Natural killer cell treated with Interleukin-12 subunit alpha and Interleukin-12 subunit beta and Interleukin-15 and Interleukin-18, amount 100 ng/mL, for 72 hours (primary cell): ENCODE results near the gene NCK2. TPM values are rescaled to one million over a fixed set of nuclear protein-coding genes. Genes with fewer than 3 reads are reported as not detected.

ENCODE experiments used
- ATAC-seq, 2 donors: fragments of 150-1000 bp; cut with Tn5 transposase in 1 of 2; sonication (Bioruptor Pico), chemical (Tn5 transposase) in 1 of 2; 2 replicates each; pipeline ENCODE4 v1.10.0; 2021
- DNase-seq: peaks from one replicate; pipeline ENCODE4 v3.0.0; 2022; ENCODE audit warnings: low spot score
- H3K27ac Mint-ChIP-seq, 2 donors: 1 replicate in 1 of 2; 2 replicates in 1 of 2; pipeline ENCODE4 v1.8.0; 2022; ENCODE audit warnings: mixed read lengths in 2 of 2, mild to moderate bottlenecking in 1 of 2, moderate library complexity in 1 of 2
- H3K27me3 Mint-ChIP-seq, 2 donors: 1 replicate in 1 of 2; 2 replicates in 1 of 2; pipeline ENCODE4 v1.8.0; 2022; ENCODE audit warnings: mixed read lengths in 2 of 2
- H3K36me3 Mint-ChIP-seq: one replicate; pipeline ENCODE4 v1.8.0; 2022; ENCODE audit warnings: mixed read lengths
- H3K4me1 Mint-ChIP-seq, 2 donors: 1 replicate in 1 of 2; 2 replicates in 1 of 2; pipeline ENCODE4 v1.8.0; 2022; ENCODE audit warnings: low read depth in 2 of 2, mixed read lengths in 2 of 2, mild to moderate bottlenecking in 1 of 2
- H3K4me3 Mint-ChIP-seq: one replicate; pipeline ENCODE4 v1.8.0; 2022; ENCODE audit warnings: mixed read lengths
- H3K9me3 Mint-ChIP-seq: 2 replicates; pipeline ENCODE4 v1.8.0; 2022; ENCODE audit warnings: mixed read lengths
- total RNA-seq, 2 donors: library from RNA; stranded (reverse); gene quantifications; one replicate each; pipeline ENCODE4 v1.2.3, GENCODE V29; 2022

NCK2 gene
- total RNA-seq, 2 donors from 2014 or later = 44.7 to 47.4 TPM

DNA sequence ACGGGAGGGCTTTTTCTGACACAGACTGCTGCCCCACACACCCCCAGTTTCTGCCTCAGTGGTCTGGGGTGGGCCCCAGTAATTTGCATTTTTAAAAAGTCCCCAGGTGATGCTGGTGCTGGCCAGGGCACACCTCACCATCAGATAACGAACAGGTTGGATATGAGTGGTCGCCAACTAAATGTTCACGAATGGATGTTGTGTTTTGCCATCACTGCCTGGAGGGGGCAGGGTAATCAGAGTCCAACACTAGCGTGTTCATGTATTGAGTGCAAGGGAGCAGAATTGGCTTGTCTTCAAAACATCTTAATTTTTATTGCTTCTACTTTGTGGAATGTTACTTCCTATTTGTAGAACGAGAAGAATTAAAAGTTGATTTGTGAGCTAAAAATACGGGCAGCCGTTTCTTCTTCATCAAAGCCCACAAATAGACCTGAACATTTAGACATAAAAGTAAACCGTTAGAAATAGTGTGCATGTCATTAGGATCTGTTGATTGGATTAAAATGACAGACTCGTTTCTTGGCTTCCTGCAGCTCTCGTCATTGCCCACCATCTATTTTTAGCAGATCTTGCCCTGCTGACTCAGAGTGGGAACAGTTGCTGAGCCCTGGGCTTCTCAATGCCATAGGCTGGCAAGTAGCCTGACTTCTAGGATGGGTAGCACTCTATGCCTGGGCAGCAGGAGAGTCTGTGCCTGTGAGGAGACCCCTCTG lies 45.2 kb downstream of the NCK2 start:
- peak; percentile 89 to 91 for ATAC-seq
- Mint-ChIP-seq H3K27ac (peak overlapping the region; percentile 91), H3K36me3 (no peaks in the 10 kb centered on the region)

DNA sequence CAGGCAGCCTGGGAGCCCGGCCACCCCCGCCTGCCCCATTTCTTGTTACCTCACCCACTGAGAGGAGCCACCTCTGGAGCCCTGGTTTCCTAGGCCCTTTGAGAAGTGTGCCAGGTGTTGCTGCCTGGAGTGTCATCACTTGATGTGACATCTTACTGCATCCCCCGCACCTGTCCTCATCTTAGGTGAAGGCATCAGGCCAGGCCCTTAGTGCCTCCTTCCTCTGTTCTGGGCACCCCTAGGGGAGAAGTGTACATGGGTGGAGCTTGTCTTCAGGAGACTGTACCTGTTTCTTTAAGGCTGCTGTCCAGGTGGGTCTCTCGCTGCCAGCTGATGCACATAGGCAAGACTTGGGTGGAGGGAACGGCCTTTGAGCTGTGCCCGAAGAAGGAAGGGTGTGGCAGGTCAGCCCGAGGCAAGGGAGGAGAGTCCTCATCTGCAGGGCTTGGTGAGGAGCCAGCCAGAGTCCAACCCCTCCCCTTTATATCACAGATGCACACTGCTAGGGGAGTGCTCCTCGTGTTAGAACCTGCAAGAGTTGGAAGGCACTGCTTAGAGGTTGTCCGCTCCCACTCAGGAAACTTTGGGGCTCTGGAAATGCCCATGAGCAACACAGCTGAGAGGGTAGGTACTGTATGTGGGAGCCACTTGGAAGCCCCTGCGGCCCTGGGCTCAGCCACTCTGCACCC lies 45.9 kb downstream of the NCK2 start:
- H3K4me3 Mint-ChIP-seq = peak overlapping the region; percentile 76
- no peaks in the 10 kb centered on the region for H3K27me3 Mint-ChIP-seq
- no peak for DNase-seq
- H3K27ac Mint-ChIP-seq = peak overlapping the region; percentile 91
- no peaks in the 10 kb centered on the region for H3K36me3 Mint-ChIP-seq
- H3K4me1 Mint-ChIP-seq = peaks cover 58 to 81% of the 10 kb centered on the region in 2 donors
- ATAC-seq = peak in 1 of 2 donors; percentile 19
- H3K9me3 Mint-ChIP-seq = no peaks in the 10 kb centered on the region

More for the DNA sequence above, 45.2 kb downstream of the NCK2 start:
- DNase-seq = peak; percentile 70
- Mint-ChIP-seq H3K4me1 (peaks cover 55 to 75% of the 10 kb centered on the region in 2 donors), H3K9me3 (no peaks in the 10 kb centered on the region), H3K4me3 (peak overlapping the region; percentile 76), H3K27me3 (no peaks in the 10 kb centered on the region)

DNA sequence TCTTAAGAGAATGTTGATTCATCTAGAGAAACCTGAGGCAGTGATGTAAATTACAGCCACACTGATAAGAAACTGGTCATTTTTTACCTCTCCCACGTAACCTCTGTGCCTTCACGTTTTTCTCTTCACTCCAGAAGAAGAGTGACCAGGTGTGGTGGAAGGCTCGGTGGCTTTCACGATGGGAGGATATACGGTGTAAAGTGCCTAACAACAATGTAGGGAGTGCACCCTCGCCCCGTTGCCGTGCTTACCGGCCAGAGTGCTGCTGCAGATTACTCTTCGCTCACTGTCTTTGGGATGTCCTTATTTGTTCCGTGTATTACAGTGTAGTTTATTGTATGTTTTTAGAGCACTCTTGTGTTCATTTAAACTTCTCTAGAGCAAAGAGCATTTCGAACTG lies 46.5 kb downstream of the NCK2 start:
- Mint-ChIP-seq H3K4me1 (peaks cover 59 to 81% of the 10 kb centered on the region in 2 donors), H3K9me3 (no peaks in the 10 kb centered on the region), H3K4me3 (peak overlapping the region; percentile 76), H3K27ac (peak overlapping the region; percentile 91), H3K36me3 (no peaks in the 10 kb centered on the region), H3K27me3 (no peaks in the 10 kb centered on the region)
- no peak for ATAC-seq
- DNase-seq = no peak

DNA sequence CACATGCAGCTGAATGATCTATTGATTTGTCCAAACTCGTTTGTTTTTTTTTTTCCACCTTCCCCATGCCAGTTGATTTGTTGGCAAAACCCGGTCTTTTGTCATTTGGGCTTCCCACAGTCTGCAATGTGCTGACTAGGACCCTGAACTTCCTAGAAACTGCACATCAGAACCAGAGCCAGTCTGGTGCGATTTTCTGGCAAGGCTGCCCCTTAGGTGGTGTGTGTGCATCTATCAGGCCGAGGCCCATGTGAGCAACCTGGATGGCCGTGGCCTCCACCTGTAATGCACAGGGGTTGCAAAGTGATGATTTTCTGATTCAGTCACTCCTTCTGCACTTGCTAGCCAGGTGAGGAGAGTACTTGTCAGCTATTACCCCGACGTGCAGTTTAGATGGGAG lies 47.8 kb downstream of the NCK2 start:
- no peaks in the 10 kb centered on the region for H3K36me3 Mint-ChIP-seq
- peak overlapping the region; percentile 39 to 91 for H3K27ac Mint-ChIP-seq
- no peaks in the 10 kb centered on the region for H3K27me3 Mint-ChIP-seq
- no peaks in the 10 kb centered on the region for H3K9me3 Mint-ChIP-seq
- H3K4me3 Mint-ChIP-seq = no peak overlapping the region
- peaks cover 59 to 83% of the 10 kb centered on the region in 2 donors for H3K4me1 Mint-ChIP-seq
- DNase-seq (no peak), ATAC-seq (no peak)

DNA sequence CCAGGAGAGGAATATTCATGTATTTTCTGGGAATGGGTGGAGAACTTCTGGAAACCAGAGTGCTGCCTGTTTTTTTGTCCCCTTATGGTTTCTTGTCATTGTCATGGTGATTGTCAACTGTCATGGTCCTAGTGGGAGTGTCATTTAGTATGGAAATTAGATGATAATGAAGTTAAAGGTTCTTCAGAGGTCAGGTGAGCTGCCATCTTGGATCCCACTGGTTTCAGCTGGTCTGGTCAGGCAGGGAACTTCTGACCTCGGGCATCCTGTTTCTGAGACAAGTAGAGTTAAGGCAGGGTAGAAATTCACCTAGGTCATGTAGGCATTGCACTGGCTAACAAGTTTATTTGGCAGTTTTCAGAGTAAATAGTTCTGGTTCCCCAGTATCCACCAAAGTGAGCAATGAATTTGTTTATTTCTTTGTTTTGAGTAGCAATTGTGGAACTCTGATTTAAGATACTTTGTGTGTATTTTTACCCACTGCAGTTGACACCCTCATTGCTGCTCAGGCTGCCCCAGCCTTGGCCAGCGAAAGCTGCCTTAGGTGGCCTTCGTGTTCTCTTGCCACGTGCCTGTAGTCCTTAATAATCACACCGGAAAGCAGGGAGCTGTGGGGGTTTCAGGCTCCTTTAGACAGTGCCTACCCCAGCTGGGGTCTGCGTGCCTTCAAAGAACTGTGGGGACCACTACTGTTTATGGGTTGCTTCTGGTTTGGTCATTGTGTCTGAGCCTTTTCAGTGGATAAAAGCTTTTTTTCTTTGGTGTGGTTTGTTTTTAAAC lies 48.7 kb downstream of the NCK2 start:
- H3K36me3 Mint-ChIP-seq = no peaks in the 10 kb centered on the region
- ATAC-seq = no peak

DNA sequence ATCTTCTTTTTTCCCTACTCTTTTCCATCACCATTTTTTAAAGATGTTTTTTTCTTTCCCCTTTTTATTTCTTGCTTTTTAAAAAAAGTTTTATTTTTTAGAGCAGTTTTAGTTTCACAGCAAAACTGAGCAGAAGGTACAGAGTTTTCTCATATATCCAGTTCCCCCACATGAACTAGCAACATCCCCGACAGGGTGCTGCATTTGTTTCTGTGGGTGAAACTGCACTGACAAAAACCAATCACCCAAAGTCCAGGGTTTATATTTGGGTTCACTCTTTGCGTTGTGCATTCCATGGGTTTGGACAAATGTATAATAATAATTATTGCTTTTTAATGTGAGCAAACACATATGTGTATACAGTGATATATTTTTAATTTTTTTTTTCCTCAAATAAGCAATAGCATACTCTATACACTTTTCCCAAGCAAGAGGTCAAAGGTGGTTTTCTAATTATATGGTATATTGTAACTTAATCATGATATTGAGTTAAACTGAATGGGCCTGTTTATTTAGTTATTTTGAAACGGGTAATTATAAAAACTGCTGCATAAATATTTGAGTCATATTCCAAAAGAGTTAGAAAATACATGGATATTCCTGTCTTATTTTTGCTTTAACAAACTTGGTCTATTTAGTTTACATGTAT lies 50.3 kb downstream of the NCK2 start:
- Mint-ChIP-seq H3K27ac (peak overlapping the region; percentile 95 to 98), H3K4me3 (peak overlapping the region; percentile 87), H3K36me3 (no peaks in the 10 kb centered on the region), H3K4me1 (peaks cover 68 to 85% of the 10 kb centered on the region in 2 donors), H3K9me3 (no peaks in the 10 kb centered on the region), H3K27me3 (no peaks in the 10 kb centered on the region)
- no peak for DNase-seq
- no peak for ATAC-seq

More for the DNA sequence above, 48.7 kb downstream of the NCK2 start:
- Mint-ChIP-seq H3K27me3 (no peaks in the 10 kb centered on the region), H3K4me1 (peaks cover 64 to 83% of the 10 kb centered on the region in 2 donors), H3K27ac (peak overlapping the region; percentile 39 to 91), H3K9me3 (no peaks in the 10 kb centered on the region), H3K4me3 (no peak overlapping the region)
- DNase-seq = no peak

DNA sequence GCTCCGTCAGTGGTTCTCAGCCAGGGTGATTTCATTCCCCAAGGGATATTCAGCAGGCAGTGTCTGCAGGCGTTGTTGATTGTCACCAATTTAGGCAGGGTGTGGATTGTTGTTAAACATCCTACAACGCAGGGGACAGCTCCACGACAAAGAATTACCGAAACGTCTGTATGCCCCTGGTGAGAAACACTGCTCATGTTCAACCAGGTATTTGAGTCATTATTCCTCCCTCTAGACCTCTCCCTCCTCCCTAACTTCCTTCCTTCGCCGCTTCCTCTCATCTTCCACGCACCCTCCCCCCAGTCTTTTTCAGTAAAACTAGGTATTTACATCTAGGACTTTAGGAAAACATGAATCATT lies 50.8 kb downstream of the NCK2 start:
- no peak for DNase-seq
- Mint-ChIP-seq H3K4me1 (peaks cover 68 to 85% of the 10 kb centered on the region in 2 donors), H3K36me3 (peaks cover 3% of the 10 kb centered on the region), H3K27ac (peak overlapping the region; percentile 95 to 98), H3K9me3 (peaks cover 2% of the 10 kb centered on the region), H3K4me3 (peak overlapping the region; percentile 87), H3K27me3 (no peaks in the 10 kb centered on the region)
- no peak for ATAC-seq

DNA sequence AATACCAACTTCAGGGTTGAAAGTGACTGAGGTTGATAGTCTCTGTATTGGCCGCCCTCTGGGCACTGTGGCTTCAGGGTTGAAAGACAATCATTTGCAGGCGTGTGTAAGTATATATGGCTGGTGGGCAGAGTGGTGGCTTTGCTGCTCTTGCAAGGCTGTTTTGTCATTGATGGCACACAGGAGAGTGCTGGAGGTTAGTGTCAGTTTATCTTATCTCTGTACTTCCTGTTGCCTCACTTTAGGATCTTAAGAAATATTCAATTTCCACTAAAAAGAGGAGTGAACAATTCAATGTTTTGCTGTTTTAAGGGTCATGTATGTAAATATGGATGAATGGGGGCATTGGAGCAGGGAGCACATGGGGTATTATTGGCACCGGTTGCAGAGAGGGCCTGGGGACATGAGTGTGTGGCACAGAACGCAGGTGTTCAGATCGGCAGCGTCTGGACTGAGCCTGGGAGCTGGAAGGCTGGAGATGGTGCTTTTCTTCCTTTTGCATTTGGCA lies 51.5 kb downstream of the NCK2 start:
- ATAC-seq = peak; percentile 64 to 68
- Mint-ChIP-seq H3K9me3 (peaks cover 3% of the 10 kb centered on the region), H3K4me3 (peak overlapping the region; percentile 87), H3K27me3 (no peaks in the 10 kb centered on the region), H3K36me3 (peaks cover 5% of the 10 kb centered on the region), H3K4me1 (peaks cover 69 to 84% of the 10 kb centered on the region in 2 donors), H3K27ac (peak overlapping the region; percentile 95 to 98)
- DNase-seq = no peak

DNA sequence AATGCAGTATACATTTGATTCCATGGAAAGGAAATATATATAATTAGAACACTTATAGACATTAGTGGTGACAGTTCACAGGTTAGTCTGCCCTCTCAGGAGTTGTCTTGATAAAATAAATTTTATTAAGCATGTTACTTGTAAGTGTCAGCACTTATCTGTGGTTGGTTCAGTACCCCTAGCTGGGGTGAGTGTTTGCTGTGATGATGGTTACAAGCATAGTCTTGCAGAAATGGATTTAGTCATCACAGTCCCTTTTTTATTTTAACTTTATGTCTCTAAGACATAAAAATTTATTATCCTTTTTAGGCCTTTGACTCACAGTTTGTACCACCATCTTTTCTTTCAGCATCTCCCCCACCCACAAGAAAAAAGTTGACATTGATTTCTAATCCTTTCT lies 52.1 kb downstream of the NCK2 start:
- peak overlapping the region; percentile 87 for H3K4me3 Mint-ChIP-seq
- ATAC-seq (peak; percentile 26 to 56), DNase-seq (no peak)
- peak overlapping the region; percentile 95 to 98 for H3K27ac Mint-ChIP-seq
- H3K27me3 Mint-ChIP-seq = no peaks in the 10 kb centered on the region
- peaks cover 3% of the 10 kb centered on the region for H3K9me3 Mint-ChIP-seq
- peaks cover 70 to 83% of the 10 kb centered on the region in 2 donors for H3K4me1 Mint-ChIP-seq
- peaks cover 5% of the 10 kb centered on the region for H3K36me3 Mint-ChIP-seq

DNA sequence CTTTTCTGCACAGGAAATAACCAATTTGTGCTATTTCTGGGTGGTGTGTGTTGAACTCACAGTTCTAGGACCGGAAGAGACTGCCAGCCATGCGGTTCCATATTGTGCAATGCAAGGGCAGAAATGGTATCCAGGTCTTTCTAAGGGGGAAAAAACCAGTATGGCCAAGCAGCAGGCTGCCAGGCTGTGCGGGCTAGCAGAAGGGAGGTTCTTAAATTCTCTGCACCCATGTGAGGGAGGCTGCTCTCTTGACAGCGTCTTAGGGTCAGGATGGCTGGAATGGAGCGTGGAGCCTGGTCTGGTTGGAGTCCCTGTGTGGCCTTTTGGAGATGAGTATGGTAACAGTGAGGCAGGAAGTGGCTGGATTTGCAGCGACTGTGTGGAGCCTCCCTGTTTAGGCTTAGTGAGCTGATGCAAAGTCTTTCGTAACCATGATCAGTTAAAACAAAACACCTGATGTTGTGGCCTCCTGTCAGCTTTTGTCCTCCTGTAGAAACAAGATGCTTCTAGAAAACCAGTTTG lies 52.6 kb downstream of the NCK2 start:
- DNase-seq = peak; percentile 83
- Mint-ChIP-seq H3K4me1 (peaks cover 75 to 84% of the 10 kb centered on the region in 2 donors), H3K36me3 (peaks cover 5% of the 10 kb centered on the region), H3K27ac (peak overlapping the region; percentile 95 to 98), H3K9me3 (peaks cover 3% of the 10 kb centered on the region), H3K27me3 (no peaks in the 10 kb centered on the region), H3K4me3 (peak overlapping the region; percentile 87)
- peak; percentile 83 to 90 for ATAC-seq

DNA sequence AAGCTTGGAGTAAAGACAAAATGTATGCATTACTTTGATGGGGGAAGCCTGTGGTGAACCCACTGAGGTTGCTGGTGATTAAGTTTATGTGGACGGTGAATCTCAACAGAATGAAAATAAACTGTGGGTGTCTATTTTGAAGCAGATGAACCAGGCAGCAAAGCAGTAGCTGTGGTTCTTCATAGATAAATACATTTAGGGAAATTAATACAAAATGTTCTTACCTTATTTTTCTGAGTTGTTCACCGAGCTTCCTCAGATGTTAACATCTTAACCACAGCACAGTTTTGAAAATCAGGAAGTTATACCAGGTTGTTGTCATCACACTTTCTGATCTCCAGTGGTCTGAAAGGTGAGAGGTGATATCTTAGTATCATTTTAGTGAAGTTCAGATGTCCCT lies 53.9 kb downstream of the NCK2 start:
- ATAC-seq (no peak), DNase-seq (no peak)
- Mint-ChIP-seq H3K27ac (peak overlapping the region; percentile 95 to 98), H3K4me3 (peak overlapping the region; percentile 87), H3K9me3 (peaks cover 3% of the 10 kb centered on the region), H3K4me1 (peaks cover 76 to 86% of the 10 kb centered on the region in 2 donors), H3K27me3 (no peaks in the 10 kb centered on the region), H3K36me3 (peaks cover 5% of the 10 kb centered on the region)

DNA sequence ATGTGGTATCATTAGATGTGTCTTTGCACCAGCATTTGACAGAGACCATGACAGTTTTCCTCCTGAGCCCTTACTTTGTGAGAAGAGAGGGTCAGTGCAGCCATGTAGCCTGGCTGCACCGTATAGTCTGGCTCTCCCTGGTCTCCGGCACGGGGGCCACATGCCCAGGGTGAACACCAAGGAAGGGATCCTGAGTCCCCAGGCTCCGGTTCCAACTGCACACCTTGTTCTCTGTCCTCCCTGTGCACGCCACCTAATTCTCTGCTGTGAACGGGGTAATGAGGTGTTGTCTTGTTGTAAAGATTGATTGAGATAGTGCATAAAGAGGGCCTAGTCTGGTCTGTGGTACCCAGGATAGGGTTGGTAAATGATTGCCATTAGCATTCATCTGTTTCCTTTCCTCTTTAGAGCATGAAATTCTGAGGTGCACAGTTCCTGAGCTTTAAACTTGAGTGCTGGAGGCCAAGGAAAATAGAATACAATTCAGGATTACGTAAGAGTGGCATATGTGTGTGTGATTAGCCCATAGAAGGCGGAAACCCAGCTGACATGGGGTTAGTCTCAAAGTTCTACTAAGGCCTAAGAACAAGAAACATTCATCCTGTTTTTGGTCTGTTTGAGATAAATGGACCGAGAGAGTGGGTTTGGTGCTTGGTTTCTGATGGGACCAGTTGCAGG lies 55.5 kb downstream of the NCK2 start:
- H3K9me3 Mint-ChIP-seq = peaks cover 3% of the 10 kb centered on the region
- no peaks in the 10 kb centered on the region for H3K27me3 Mint-ChIP-seq
- H3K27ac Mint-ChIP-seq = peak overlapping the region; percentile 95 to 98
- peak overlapping the region; percentile 87 for H3K4me3 Mint-ChIP-seq
- DNase-seq = no peak
- peaks cover 91 to 96% of the 10 kb centered on the region in 2 donors for H3K4me1 Mint-ChIP-seq
- ATAC-seq = no peak
- H3K36me3 Mint-ChIP-seq = peaks cover 5% of the 10 kb centered on the region
